Measurements from ENCODE around the gene LIMK2.
"Not testable (repeated sequence)": the region's sequence is repeated elsewhere in the genome, so short reads cannot be mapped to it uniquely, and the experiment has no call there.

The LIMK2 gene

DNA sequence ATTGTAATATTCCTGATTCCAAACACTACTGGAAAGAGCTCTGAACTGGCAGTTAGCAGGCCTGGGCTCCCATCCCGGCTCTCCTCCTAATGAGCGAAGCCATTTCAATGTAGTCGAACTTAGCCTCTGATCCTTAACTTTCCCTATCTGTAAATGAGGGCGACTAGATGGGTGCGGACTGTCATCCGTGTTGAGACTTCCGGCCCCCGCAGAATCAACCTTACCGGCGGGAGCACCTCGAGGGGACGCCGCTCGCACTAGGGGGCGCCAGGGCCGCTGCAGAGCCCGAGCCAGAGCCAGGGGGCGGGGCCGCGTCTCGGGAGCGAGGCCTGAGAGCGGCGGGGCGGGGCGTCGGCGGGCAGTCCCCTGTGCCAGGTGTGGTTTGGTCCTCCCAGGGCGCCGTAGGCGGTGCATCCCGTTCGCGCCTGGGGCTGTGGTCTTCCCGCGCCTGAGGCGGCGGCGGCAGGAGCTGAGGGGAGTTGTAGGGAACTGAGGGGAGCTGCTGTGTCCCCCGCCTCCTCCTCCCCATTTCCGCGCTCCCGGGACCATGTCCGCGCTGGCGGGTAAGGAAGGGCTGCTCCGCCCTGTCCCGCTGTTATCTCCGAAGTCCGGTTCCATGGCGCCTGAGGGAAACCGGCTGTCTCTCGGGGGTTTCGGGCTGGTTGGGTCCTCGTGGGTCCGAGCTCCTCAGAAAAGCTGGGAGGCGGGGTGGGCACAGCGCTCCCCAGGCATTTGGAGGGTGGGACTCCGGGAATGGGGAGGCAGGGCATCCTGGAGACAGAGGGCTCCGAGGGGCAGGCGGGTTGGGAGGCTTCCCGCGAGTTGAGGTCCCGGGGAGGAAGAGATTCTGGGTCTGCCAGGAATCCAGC, at the start of gene LIMK2:
Gene LIMK2, plus strand, starts transcription at position 437 of the 869 bp plus-strand sequence. Its CDS starts 111 bp downstream, at position 548.
- DNase-seq (ENCODE audit: insufficient read length, low spot score) (peak; percentile 81), FAIRE-seq (no peak)
- TF ChIP-seq POLR2A (IDR thresholded peaks at IDR 0.05; ENCODE audit: low read depth, low read length), result peak; percentile 65

DNA sequence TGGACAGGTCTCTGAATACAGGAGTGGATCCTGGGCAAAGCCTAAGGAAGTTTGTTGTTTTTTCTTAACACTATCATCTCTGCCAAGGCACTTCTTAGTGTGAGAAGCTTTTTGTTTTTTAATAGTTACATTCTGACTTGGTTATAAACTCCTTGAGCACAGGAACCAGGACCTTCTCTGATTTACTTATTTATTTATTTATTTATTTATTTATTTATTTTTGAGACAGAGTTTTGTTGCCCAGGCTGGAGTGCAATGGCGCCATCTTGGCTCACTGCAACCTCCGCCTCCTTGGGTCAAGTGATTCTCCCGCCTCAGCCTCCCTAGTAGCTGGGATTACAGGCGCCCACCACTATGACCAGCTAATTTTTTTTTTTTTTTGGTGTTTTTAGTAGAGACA, 41.1 kb upstream of the LIMK2 start:
- no peak for TF ChIP-seq POLR2A (IDR thresholded peaks at IDR 0.05; ENCODE audit: low read depth, low read length)
- FAIRE-seq (no peak), DNase-seq (ENCODE audit: insufficient read length, low spot score) (no peak)

DNA sequence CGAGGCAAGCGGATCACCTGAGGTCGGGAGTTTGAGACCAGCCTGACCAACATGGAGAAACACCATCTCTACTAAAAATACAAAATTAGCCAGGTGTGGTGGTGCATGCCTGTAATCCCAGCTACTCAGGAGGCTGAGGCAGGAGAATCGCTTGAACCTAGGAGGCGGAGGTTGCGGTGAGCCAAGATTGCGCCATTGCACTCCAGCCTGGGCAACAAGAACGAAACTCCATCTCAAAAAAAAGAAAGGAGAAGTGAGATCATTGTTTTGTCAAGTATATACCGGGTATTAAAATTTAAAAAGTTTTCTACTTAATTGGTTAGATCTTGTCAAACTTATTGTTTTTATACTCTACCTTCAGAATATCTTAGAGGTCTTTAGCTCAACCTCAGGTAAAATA, 40.4 kb upstream of the LIMK2 start:
- DNase-seq (ENCODE audit: insufficient read length, low spot score); FAIRE-seq: not testable (repeated sequence)

DNA sequence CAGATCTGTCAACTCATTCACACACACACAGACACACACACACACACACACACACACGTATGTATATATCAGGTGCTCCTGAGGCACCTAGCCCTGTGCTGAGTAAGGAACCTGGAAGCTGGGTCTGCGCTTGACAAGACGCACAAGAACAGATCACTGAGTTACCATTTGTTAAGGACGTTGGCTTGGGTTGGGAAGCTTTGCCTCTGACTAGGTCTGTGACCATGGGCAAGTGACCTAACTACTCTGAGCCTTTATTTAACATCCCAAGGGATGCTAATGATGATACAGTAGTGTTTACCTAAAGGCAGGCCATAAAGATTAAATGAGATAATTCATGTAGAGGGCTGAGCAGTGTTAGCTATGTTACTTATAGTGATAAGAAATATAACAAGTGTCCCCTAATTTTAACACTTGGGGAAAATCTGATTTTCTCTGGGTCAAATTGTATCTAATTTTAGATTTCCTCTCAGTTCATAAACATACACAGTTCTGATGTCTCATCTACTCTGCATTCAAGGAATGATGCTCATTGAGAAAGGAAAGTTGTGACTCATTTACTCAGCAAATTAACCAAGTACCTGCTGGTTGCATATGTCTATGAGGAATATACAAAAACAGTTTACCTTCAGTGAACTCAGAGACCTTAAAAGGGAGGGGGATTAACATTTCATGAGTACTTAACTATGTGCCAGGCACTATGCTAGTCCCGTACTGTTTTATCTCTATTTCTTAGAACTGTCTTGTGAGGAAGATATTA, 38.5 kb upstream of the LIMK2 start:
- DNase-seq (ENCODE audit: insufficient read length, low spot score) (peak; percentile 42), FAIRE-seq (peak; percentile 82)
- TF ChIP-seq POLR2A (IDR thresholded peaks at IDR 0.05; ENCODE audit: low read depth, low read length), result no peak

DNA sequence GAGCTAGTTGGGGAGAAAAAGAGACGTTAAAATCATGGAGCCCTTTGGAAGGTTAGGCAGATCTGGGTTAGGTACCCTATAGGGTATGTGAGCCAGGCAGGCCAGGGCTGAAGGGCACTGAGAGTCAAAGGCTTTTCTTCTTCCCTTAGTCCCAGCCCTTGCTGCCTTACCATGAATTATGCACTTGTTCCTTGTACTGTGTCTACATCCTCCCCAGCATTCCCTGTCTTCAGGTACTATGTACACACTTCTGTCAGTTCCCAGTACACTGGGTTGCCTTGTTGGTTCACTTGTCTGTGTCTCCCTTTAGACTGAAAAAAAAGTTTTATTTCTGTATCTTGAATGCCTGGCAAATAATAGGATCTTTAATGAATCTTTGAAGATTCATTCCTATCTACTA, 35.2 kb upstream of the LIMK2 start:
- DNase-seq (ENCODE audit: insufficient read length, low spot score) (no peak), FAIRE-seq (no peak)
- TF ChIP-seq POLR2A (IDR thresholded peaks at IDR 0.05; ENCODE audit: low read depth, low read length), result no peak

DNA sequence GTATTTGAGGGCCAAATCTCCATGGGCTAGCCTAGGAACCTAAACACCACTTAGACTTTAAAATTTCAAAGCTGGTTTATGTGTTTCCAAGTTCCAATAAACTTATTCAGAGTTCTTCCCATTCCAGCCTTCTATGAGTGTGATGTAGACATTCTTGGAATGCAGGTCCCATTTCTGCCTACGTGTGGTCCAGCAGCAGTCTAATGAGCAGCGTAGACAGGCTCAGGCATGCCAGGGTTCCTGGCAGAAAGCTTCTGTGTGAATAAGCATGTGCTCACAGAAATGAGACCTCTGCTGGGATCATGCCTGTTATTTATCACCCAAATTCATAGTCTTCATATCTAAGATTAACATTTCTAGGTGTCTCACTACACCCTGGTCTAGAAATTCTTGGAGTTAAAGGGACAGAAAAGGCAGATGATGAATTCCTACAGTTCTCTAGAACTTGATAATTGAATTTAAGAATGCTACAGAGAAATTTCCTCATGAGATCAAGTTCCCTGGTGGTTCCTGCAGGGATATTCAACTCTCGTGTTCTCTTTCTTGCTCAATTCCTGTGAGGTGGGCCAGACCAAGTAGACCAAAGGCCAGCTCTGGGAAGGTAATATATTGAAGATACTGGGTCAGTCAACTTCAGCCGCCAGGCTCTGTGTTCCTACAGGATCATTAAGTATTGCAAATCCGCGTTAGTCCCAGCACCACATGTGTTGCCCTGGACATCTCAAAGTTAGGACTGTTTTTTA, 34.5 kb upstream of the LIMK2 start:
- TF ChIP-seq POLR2A (IDR thresholded peaks at IDR 0.05; ENCODE audit: low read depth, low read length), result no peak
- DNase-seq (ENCODE audit: insufficient read length, low spot score) (peak; percentile 40), FAIRE-seq (peak; percentile 84)

DNA sequence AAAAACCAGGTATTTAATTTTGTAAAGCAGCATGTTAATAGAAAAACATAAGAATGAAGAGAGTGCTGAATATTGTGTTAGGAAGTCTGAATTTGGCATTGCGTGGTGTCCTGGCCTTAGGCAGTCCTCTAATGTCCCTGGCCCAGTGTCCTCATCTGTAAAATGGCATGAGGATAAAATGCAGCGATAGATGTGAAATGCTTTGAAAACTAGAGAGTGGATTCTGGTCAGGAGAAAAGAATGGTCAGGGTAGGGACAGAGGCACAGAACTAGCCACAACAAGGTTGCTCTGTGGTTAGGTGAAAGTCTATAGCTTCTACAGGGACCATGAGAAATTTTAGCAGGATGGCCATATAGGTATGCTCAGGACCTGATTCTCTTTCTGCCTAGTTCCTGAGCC, 33.2 kb upstream of the LIMK2 start:
- no peak for TF ChIP-seq POLR2A (IDR thresholded peaks at IDR 0.05; ENCODE audit: low read depth, low read length)
- DNase-seq (ENCODE audit: insufficient read length, low spot score) (no peak), FAIRE-seq (no peak)

DNA sequence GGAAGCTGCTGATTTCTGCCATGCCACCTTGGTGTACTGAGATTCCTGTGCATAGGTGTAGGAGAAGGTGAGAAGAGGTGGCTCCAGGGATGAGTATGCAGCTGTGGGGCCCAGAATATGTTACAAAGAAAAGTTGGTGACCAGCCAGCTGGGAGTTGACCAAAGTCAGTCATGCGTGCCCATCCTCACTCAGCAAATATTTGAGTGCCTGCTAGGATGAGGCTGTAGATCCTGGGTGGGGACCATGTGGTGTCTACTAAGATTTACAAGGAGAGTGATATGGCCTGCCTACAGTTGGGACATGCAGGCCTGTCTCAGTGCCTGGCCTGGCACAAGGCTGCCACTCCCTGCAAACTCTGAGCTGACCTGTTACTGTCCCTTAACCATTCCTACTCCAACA, 32.8 kb upstream of the LIMK2 start:
- FAIRE-seq, result no peak
- no peak for TF ChIP-seq POLR2A (IDR thresholded peaks at IDR 0.05; ENCODE audit: low read depth, low read length)
- no peak for DNase-seq (ENCODE audit: insufficient read length, low spot score)

DNA sequence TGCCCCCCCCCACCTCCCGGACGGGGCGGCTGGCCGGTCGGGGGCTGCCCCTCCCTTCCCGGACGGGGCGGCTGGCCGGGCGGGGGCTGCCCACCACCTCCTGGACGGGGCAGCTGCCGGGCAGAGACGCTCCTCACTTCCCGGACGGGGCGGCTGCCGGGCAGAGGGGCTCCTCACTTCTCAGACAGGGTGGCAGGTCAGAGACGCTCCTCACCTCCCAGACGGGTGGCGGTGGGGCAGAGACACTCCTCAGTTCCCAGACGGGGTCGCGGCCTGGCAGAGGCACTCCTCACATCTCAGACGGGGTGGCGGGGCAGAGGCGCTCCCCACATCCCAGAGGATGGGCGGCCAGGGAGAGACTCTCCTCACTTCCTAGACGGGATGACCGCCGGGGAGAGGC, 28.1 kb upstream of the LIMK2 start:
- no peak for TF ChIP-seq POLR2A (IDR thresholded peaks at IDR 0.05; ENCODE audit: low read depth, low read length)
- FAIRE-seq (no peak), DNase-seq (ENCODE audit: insufficient read length, low spot score) (no peak)

DNA sequence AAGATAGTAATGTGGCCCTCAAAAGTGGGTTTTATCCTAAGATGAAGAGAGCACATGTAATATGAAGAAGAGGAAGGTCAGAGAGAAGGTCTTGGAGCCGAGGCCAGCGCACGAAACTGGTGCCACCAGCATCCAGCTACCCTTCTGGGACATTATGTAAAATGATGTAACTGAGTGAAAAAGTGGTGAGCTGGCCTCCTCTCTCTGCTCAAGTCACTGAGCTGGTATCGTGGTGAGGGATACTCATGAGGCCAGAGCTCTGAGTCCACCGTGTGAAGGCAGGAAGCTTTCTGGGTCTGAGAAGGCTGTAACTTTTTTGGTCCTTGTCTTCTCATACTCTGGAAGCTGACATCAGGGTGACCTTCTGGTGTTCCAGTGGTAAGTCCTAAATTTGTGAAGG, 27.0 kb upstream of the LIMK2 start:
- DNase-seq (ENCODE audit: insufficient read length, low spot score), result no peak
- no peak for TF ChIP-seq POLR2A (IDR thresholded peaks at IDR 0.05; ENCODE audit: low read depth, low read length)
- FAIRE-seq, result no peak

DNA sequence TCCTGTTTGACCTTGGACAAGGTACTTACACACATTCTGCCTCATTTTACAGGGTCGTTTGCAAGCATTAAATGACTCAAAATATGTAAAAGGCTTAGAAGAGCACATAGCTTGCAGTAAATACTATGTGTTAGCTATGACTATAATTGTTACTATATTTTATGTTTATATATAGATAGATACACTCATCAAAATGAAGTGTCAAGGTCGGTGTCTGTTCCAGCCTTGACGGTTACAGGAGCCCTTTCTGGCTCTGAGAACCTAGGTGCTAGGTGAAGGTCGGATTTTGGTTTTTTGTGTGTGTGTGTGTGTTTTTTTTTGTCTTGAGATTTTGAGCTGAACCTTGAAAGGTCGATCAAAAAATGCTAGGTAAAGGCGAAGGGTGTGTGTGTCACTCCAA, 24.5 kb upstream of the LIMK2 start:
- TF ChIP-seq POLR2A (IDR thresholded peaks at IDR 0.05; ENCODE audit: low read depth, low read length), result no peak
- no peak for DNase-seq (ENCODE audit: insufficient read length, low spot score)
- FAIRE-seq, result no peak

DNA sequence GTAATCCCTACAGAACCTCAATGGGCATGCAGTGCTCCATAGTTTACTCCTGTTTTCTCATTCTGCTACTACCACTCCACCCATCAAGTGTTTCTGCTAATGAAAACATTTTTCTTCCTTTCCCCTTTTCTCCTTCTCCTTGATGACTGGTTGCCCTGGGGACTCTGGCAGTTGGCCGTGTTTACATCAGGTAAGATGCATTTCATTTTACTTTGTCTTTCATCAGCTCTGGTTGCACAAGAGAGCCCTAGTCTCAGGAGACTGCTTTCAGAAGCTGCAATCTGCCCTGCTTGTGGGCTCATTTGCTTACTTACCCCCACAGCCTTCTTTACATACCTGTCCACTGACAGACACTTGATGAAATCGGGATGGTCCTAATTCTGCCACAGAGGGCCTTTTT, 19.6 kb upstream of the LIMK2 start:
- FAIRE-seq (no peak), DNase-seq (ENCODE audit: insufficient read length, low spot score) (no peak)
- TF ChIP-seq POLR2A (IDR thresholded peaks at IDR 0.05; ENCODE audit: low read depth, low read length), result no peak

DNA sequence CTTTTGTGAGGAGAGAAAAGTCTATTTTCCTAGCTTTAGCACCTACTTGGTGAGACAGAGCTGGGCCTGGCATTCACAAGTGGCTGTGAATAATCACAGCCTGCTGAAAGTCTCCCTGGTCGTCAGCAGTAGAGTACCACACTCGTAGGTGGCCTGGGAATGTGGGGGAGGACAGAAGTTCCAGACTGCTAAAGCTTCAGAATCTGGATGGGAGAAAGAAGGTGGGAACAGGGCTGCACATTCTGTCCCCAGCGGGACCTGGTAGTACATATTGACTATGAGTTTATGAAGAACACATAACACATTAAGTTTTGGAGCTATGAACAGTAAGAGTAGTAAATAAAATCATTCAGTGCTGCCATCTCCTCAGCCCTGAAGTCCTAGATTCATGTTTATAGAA, 19.0 kb upstream of the LIMK2 start:
- DNase-seq (ENCODE audit: insufficient read length, low spot score) (no peak), FAIRE-seq (no peak)
- no peak for TF ChIP-seq POLR2A (IDR thresholded peaks at IDR 0.05; ENCODE audit: low read depth, low read length)

DNA sequence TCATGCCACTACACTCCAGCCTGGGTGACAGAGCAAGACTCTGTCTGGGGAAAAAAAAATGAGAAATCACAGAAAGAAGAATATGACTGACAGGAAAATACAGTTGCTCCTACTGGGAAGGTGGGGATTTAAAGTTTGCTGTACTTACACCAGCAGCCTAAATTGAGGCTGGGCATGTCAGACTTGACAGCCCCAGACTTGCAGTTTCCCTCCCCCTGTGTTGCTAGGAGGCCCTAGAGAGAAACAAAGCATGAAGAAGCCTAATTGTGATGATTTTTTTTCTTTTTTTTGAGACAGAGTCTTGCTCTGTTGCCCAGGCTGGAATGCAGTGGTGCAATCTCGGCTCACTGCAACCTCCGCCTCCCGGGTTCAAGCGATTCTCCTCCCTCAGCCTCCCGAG, 17.4 kb upstream of the LIMK2 start:
- DNase-seq (ENCODE audit: insufficient read length, low spot score); FAIRE-seq: not testable (repeated sequence)
